GM12872 (cell line): ENCODE data around the gene JAG2.

Experiments used
- CTCF ChIP-seq: IDR thresholded peaks from 3 replicates; pipeline ENCODE4 v1.5.1; 2011; ENCODE audit warnings: low read depth, mild to moderate bottlenecking, low read length, moderate library complexity; ENCODE audit not compliant: insufficient read depth

JAG2 gene

GRCh38 chr14:105211758-105212089 lies 43.1 kb upstream of the JAG2 start:
- TF ChIP-seq CTCF: no peak

GRCh38 chr14:105211086-105211757 lies 42.6 kb upstream of the JAG2 start:
- TF ChIP-seq CTCF: no peak

GRCh38 chr14:105210266-105211025 lies 41.9 kb upstream of the JAG2 start:
- no peak for TF ChIP-seq CTCF

- no peak for TF ChIP-seq CTCF
These were observed 41.1 kb upstream of the JAG2 start for GRCh38 chr14:105209646-105210045.

- TF ChIP-seq CTCF: no peak
These were observed 40.5 kb upstream of the JAG2 start for GRCh38 chr14:105209091-105209490.

- no peak for TF ChIP-seq CTCF
These were observed 40.1 kb upstream of the JAG2 start for GRCh38 chr14:105208738-105209075.

- no peak for TF ChIP-seq CTCF
These were observed 39.6 kb upstream of the JAG2 start for GRCh38 chr14:105207996-105208737.
